Right kidney (tissue), 1 donor: Measurements from ENCODE around the gene WDR11.

Experiments used
- DNase-seq: peaks from one replicate; pipeline ENCODE4 v3.0.0-alpha.2; 2016

The WDR11 gene

GRCh38 chr10:120944586-120945125, 93.5 kb downstream of the WDR11 start:
- no peak for DNase-seq

DNA sequence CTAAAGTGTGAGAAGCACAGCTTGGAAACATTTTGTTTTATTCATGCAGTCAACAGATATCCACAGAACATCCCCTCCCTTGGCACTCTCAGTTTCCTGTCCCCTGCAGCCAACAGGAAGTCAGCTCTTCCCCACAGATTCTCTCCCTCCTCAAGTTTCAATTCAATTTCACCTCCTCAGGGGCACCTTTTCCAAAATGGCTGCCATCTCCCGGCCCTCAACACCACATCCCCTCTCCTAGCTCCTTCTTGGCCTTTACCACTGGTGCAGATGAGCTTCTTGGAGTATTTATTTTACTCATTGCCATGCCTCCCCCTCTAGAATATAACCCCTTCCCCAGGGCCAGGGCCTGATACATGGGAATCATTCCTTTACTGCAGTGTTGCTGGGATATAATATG, 94.0 kb downstream of the WDR11 start:
- no peak for DNase-seq

DNA sequence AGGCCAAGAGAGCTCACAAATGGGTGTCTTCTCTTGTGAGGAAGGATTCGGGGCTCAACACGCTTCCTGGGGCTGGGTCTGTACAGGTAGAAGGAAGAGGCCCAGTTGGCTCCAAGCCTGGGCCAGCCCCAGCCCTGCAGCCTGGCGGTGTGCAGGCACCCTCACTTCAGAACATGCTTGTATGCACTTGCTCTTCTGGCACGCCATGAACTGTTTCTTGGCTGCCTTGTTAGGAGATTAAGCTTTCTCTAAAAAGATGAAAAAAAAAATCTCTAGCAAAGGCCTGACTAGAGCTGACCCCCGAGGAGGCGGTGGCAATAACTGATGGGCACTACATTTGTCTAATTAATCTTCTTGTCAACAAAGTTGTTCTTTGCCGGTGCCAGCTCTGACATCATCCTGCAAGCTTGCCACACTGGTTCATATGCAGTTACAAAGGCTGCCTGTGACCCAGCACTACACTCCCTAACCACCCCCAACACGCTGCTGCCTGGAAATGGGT, 94.7 kb downstream of the WDR11 start:
- no peak for DNase-seq

DNA sequence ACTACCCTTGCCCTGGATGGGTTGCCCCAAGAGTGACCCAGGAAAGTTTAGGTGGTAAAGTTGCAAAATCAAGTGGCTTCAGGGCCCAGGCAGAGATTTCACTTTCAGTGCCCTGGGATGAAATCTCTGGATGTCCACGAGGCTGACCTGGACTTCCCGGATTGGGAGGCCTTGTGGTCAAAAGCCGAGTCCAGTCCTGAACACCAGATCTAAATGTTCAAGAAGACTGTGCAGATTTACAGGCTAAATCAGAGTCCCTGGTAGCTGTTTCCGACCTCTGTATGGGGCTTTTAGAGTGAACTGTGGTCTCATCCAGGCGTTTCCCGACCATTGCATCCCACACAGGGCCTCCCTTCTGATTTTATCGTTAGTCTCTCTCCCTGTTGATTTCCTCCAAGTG, 95.3 kb downstream of the WDR11 start:
- no peak for DNase-seq

DNA sequence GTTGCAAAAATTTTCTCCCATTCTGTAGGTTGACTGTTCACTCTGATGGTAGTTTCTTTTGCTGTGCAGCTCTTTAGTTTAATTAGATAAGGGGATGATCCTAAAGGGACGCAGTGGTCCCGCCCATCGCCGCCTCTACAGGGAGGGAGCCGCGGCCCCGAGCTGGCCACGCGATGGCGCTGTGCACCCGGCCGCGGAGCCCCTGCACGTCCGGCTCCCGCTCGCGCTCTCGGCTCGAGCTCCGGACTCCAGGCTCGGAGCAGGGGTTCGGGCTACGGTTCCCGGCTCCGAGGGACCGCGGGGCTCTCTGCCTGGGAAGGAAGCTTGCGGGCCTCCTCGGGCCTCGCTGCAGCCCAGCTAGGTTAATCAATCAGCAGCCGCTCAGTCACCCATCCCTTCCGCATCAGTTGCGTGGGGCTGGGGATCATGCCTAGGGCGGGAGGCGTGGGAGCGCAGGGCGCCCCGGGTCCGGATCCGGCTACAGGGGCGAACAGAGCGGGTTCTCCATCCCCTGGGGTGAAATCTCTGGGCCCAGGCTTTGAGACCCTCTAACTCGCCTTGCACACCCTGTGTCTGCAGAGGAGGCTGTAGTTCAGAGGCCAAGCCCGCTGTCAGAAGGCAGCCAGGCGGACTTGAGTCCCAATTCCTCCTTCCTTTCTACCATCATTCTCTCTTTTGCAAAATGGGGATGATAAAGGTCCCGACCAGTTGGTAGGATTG, 97.9 kb downstream of the WDR11 start:
- peak; percentile 86 for DNase-seq

- no peak for DNase-seq
Observed at GRCh38 chr10:120949609-120950031, 98.5 kb downstream of the WDR11 start.

DNA sequence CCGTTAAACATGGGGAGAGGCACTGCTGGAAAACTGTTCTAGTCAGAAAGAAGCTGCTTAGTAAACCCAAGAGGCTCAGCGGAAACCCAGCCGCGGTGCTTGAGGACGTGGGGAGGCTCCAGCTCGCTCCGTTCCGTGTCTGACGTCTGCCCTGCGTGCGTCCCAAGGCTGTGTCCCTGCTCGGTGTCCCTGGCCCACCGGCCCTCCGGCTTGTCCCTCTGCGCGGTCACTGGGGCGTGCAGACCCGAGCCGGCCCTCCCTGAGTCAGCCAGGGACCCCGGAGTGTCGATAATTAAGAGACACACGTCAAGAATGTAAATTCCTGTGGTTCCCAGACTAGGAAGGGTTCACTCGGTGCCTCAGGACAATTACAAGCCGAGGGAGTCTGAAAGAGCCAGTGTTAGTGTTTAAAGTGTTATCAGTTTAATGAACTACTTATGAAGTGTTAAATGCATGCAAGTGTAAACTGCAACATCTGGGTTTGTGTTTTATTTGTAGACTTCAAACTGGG, 98.9 kb downstream of the WDR11 start:
- peak; percentile 70 for DNase-seq

- DNase-seq: no peak
Observed at GRCh38 chr10:120951288-120951687, 100.1 kb downstream of the WDR11 start.

GRCh38 chr10:120953897-120954296, 102.7 kb downstream of the WDR11 start:
- DNase-seq: no peak
